Activated T-helper 17 cell treated with anti-CD3 and anti-CD28 coated beads, Interleukin-2, amount 50 U/mL, for 72 hours (primary cell): Measurements from ENCODE around the gene CFAP97D2. TPM values are rescaled to one million over a fixed set of nuclear protein-coding genes. Genes with fewer than 3 reads are reported as not detected.
"Not testable (repeated sequence)": the region's sequence is repeated elsewhere in the genome, so short reads cannot be mapped to it uniquely, and the experiment has no call there.

Experiments used
- ATAC-seq: fragments of 150-1000 bp; cut with Tn5 transposase; replicated peaks from 2 replicates; pipeline ENCODE4 v1.10.0; 2021; ENCODE audit warnings: mild to moderate bottlenecking, moderate library complexity
- H3K27ac Mint-ChIP-seq: one replicate; pipeline ENCODE4 v1.8.0; 2022; ENCODE audit warnings: mixed read lengths
- H3K27me3 Mint-ChIP-seq: one replicate; pipeline ENCODE4 v1.8.0; 2022; ENCODE audit warnings: mixed read lengths
- H3K36me3 Mint-ChIP-seq: one replicate; pipeline ENCODE4 v1.8.0; 2022; ENCODE audit warnings: low read depth, mild to moderate bottlenecking, mixed read lengths
- H3K4me1 Mint-ChIP-seq: one replicate; pipeline ENCODE4 v1.8.0; 2022; ENCODE audit warnings: mixed read lengths
- H3K4me3 Mint-ChIP-seq: one replicate; pipeline ENCODE4 v1.8.0; 2022; ENCODE audit warnings: mild to moderate bottlenecking, mixed read lengths
- H3K9me3 Mint-ChIP-seq: one replicate; pipeline ENCODE4 v1.8.0; 2022; ENCODE audit warnings: mixed read lengths
- total RNA-seq, 2 donors: library from RNA; stranded (reverse); gene quantifications; one replicate each; pipeline ENCODE4 v1.2.3, GENCODE V29; 2022

The CFAP97D2 gene
- total RNA-seq, 2 donors from 2014 or later: not detected

DNA sequence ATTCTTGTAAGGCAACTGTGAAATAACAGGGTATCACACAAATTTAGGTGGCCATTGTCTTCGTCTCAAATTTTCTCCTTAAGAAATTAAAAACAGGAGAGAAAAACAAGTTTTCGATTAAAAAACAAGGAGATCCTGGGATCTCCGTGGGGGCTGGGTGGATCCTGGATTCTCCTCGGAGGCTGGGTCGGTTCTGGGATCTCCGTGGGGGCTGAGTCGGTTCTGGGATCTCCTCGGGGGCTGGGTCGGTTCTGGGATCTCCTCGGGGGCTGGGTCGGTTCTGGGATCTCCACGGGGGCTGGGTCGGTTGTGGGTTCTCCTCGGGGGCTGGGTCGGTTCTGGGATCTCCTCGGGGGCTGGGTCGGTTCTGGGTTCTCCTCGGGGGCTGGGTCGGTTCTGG, 30.2 kb upstream of the CFAP97D2 start:
- H3K27ac Mint-ChIP-seq: peak overlapping the region; percentile 96
- ATAC-seq, H3K36me3 Mint-ChIP-seq, H3K9me3 Mint-ChIP-seq, H3K27me3 Mint-ChIP-seq: not testable (repeated sequence)
- H3K4me3 Mint-ChIP-seq: peak overlapping the region; percentile 77
- peaks cover 49% of the 10 kb centered on the region for H3K4me1 Mint-ChIP-seq

DNA sequence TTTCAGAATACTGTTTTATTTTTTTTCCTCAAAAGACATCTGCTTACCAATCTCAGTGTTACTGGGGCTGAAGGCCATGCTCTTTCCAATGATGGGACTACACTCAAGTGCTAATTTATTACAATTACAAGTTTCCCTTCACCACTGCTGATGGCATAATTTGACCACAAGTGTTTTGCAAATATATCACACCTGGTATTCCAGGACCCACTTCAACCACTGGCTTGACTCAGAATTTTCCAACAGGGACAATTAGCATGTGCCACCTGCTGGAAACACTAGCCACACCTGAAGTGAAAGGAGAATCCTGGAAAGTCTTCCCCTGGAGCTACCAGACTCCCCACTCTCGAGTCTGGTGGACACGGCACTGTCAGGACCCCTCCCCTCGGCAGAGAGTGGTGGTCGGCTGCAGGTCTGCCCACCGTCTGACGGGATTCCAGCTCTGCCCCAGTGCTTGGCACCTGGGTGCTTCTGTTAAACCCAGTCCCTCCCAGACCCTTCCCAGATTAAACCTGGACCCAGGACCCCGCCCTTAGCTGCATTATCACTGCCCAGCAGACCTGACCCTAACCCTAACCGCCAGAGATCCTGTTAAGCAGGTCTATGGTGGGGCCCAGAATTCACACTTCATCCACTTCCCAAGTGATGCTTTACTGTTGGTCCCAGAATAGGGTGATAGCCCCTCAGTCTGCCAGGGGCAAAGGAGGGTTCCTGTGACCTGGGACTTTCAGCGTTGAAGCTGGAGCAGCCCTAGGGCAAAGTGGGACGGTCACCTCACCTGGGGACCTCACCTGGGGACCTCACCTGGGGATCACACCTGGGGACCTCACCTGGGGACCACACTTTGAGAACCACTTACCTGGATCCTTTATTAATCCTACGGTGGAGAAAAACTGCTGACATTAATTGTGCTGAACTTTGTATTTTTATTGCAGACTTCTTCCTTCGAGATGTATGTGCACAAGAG, 29.0 kb upstream of the CFAP97D2 start:
- peak overlapping the region; percentile 77 for H3K4me3 Mint-ChIP-seq
- ATAC-seq: no peak
- H3K27ac Mint-ChIP-seq: peak overlapping the region; percentile 96
- no peaks in the 10 kb centered on the region for H3K36me3 Mint-ChIP-seq
- no peaks in the 10 kb centered on the region for H3K27me3 Mint-ChIP-seq
- H3K4me1 Mint-ChIP-seq: peaks cover 47% of the 10 kb centered on the region
- H3K9me3 Mint-ChIP-seq: peaks cover 8% of the 10 kb centered on the region

DNA sequence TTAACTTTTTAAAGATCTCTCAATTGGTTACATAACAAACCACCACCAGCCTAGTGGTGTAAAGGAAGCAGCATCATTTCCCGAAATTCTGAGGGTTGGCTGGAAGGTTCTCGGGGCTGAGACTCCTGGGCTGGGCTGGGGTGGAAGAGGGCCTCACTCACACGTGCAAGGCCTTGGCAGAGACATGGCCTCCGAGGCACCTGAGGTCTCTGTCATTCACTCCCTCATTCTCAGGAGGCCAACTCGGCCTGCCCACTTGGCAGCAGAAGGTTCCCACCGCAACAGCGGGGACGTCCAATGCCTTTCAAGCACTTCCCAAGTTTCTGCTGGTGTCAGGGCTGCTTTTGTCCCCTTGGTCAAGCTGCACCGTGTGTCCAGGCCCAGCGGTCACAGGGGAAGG, 28.0 kb upstream of the CFAP97D2 start:
- no peak for ATAC-seq
- H3K4me1 Mint-ChIP-seq: peaks cover 37% of the 10 kb centered on the region
- H3K36me3 Mint-ChIP-seq: no peaks in the 10 kb centered on the region
- H3K4me3 Mint-ChIP-seq: peak overlapping the region; percentile 77
- H3K27ac Mint-ChIP-seq: peak overlapping the region; percentile 96
- H3K9me3 Mint-ChIP-seq: peaks cover 8% of the 10 kb centered on the region
- no peaks in the 10 kb centered on the region for H3K27me3 Mint-ChIP-seq

DNA sequence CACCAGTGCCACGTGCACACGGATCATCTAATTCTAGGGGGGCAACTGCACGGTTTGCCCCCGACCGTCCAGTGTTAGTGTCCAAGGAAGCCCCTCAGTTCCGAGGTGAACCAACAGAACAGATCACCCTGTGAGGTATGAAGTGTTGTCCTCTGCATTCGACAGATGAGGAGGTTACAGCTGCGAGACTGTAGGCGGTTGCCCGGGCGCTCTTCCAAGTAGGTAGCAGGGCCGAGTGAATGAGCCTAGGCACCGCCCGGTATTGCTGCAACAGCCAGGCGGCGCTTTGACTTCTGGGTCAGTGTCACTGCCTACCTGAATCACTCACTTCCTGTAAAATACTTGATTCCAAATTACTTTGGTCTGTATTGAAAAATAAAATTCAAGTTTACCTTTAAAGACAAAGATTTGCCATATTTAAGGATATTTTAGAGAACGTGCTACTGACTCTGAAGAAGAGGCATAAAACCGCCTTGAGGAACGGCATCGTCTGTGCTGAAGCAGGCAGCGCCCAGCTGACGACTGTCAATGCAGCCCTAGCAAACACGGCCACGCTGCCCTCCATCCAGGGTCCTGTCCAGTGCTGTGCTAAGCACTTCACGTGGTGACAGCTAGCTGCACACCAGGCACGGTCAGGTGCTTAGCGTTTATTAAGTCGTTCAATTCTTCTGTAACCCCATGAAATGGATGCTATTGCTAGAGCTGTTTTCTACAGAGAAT, 27.3 kb upstream of the CFAP97D2 start:
- H3K9me3 Mint-ChIP-seq: peaks cover 8% of the 10 kb centered on the region
- H3K4me3 Mint-ChIP-seq: peak overlapping the region; percentile 77
- H3K4me1 Mint-ChIP-seq: peaks cover 37% of the 10 kb centered on the region
- H3K27me3 Mint-ChIP-seq: no peaks in the 10 kb centered on the region
- peak; percentile 51 for ATAC-seq
- peak overlapping the region; percentile 96 for H3K27ac Mint-ChIP-seq
- H3K36me3 Mint-ChIP-seq: no peaks in the 10 kb centered on the region

DNA sequence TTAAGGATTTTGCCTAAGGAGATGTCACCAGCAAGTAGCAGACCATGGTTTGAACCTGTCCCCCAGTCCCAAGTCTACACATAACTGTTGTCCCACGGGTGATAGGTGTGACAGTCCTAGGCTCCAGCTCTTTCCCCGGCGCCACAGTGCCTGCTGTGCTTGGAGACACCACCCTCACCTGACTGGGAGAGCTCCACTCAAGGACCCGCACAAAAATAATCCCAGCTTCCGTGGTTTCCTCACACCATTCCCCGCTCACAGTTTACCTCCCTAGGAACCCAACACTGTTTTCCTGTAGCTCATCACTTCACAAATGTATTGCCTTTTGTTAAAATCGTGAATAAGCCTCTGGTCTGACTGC, 26.8 kb upstream of the CFAP97D2 start:
- no peak for ATAC-seq
- Mint-ChIP-seq H3K27ac (peak overlapping the region; percentile 30), H3K36me3 (no peaks in the 10 kb centered on the region), H3K4me1 (peaks cover 34% of the 10 kb centered on the region), H3K9me3 (peaks cover 8% of the 10 kb centered on the region), H3K4me3 (no peak overlapping the region), H3K27me3 (no peaks in the 10 kb centered on the region)

DNA sequence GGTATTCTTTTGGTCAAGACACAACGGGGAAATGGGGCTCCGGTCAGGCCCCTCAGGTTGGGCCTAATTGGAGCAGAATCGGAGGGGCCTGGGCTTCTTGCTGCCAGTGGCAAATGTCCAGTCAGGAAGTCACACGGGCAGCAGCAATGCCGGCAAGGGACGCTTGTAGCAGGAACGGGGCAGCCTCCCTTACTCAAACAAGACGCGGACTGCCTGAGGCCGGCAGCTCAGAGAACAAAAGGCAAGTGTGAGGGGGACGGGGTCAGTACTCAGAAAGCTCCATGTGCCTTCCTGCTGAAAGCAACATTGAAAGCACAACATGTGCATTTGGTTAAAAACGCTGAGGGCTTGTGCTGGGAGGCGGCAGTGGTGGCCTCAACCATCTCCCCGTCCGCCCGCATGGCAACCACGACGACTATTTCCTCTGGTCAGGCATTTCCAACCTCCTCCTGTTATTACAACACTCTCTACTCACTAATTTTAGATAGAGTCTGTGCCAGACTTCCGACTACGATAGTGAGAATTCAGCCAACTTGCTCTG, 26.2 kb upstream of the CFAP97D2 start:
- ATAC-seq: no peak
- Mint-ChIP-seq H3K36me3 (no peaks in the 10 kb centered on the region), H3K9me3 (peaks cover 8% of the 10 kb centered on the region), H3K4me3 (no peak overlapping the region), H3K27ac (peak overlapping the region; percentile 30), H3K4me1 (peaks cover 33% of the 10 kb centered on the region), H3K27me3 (no peaks in the 10 kb centered on the region)

DNA sequence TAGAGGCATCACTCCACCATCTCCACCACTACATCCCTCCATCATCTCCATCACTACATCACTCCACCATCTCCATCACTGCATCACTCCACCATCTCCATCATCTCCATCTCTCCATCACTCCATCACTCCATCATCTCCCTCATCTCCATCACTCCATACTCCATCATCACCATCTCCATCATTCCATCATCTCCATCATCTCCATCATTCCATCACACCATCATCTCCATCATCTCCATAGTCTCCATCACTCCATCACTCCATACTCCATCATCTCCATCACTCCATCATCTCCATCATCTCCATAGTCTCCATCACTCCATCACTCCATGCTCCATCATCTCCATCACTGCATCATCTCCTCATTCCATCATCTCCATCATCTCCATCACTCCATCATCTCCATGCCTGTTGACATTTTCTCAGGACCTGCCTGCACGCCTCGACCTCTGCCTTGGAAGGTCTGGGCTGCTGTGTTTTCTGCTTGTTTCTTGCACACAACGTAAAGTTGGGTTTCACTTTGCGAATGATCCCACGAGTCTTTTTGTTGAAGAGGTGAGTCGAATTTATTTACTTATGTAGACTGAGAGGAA, 25.5 kb upstream of the CFAP97D2 start:
- ATAC-seq: no peak
- Mint-ChIP-seq H3K4me1 (peaks cover 35% of the 10 kb centered on the region), H3K27me3 (no peaks in the 10 kb centered on the region), H3K27ac (peak overlapping the region; percentile 5), H3K4me3 (no peak overlapping the region), H3K36me3 (no peaks in the 10 kb centered on the region), H3K9me3 (peaks cover 8% of the 10 kb centered on the region)

DNA sequence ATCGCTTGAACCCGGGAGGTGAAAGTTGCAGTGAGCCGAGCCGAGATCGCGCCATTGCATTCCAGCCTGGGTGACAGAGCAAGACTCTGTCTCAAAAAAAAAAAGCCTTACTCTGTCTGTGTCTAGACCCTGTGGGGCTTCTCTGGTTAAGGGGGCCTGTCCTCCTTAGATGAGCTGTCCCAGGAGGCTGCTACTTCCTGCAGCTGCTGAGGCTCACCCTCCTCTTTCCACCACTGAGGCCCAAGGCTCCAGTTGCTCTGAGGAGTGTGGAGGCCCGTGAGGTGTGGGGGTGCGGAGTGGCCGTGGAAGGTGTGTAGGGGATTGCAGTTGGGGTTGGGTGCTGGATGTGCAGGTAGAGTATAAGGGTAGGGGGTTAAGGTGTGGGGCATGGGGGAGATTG, 24.6 kb upstream of the CFAP97D2 start:
- Mint-ChIP-seq H3K9me3 (peaks cover 8% of the 10 kb centered on the region), H3K4me3 (peak overlapping the region; percentile 0), H3K27me3 (no peaks in the 10 kb centered on the region), H3K4me1 (peaks cover 32% of the 10 kb centered on the region), H3K36me3 (no peaks in the 10 kb centered on the region), H3K27ac (peak overlapping the region; percentile 5)
- ATAC-seq: no peak

DNA sequence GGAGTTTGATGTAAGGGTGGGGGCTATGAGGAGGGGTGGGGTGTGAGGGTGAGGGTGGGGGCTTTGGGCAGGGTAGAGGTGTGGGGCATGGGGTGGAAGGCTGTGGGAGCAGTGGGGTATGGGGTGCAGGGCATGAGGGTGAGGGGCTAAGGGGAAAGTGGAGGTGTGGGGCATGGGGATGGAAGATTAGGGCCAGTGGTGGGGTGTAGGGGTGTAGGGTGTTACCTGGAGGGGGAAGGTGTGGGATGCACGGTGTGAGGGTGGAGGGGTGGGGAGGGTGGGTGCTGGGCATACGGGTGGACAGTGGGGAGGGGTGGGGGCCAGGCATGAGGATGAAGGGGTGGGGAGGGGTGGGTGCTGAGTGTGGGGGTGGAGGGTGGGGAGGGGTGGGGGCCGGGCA, 23.7 kb upstream of the CFAP97D2 start:
- Mint-ChIP-seq H3K27me3 (no peaks in the 10 kb centered on the region), H3K27ac (no peak overlapping the region), H3K36me3 (no peaks in the 10 kb centered on the region), H3K4me3 (no peak overlapping the region), H3K9me3 (peaks cover 8% of the 10 kb centered on the region), H3K4me1 (peaks cover 33% of the 10 kb centered on the region)
- ATAC-seq: no peak

DNA sequence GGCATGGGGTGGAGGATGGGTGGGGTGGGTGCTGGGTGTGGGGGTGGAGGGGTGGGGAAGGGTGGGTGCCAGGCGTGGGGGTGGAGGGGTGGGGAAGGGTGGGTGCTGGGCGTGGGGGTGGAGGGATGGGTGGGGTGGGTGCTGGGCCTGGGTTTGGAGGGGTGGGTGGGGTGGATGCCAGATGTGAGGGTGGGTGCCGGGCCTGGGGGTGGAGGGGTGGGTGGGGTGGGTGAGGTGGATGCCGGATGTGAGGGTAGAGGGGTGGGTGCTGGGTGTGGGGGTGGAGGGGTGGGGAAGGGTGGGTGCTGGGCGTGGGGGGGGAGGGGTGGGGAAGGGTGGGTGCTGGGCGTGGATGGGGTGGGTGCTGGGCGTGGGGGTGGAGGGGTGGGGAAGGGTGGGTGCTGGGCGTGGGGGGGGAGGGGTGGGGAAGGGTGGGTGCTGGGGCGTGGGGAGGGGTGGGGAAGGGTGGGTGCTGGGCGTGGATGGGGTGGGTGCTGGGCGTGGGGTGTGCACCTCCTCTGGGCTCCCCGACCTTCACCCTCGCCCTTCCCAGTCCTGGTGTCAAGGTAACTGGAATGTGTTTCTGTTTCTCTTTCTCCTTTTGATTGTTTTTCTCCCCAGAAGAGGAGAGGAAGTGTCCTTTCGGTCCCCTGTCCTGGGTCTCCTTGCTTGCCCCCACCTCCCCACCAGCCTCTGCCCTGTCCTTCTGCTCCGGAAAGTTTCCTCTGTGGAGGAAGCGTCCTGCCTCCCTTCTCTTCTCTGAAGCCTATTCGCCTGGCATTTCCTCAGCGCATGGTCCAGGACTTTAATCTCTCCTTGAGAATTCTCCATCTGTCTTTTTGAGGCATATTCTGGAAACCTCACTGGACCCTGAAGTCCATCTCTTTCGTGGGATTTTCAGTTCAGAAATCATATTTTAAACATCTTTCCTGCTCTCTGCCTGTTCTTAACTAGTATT, 22.9 kb upstream of the CFAP97D2 start:
- H3K27me3 Mint-ChIP-seq: no peaks in the 10 kb centered on the region
- H3K27ac Mint-ChIP-seq: peak overlapping the region; percentile 86
- H3K36me3 Mint-ChIP-seq: no peaks in the 10 kb centered on the region
- H3K4me1 Mint-ChIP-seq: peaks cover 36% of the 10 kb centered on the region
- no peak for ATAC-seq
- H3K4me3 Mint-ChIP-seq: peak overlapping the region; percentile 66
- peaks cover 8% of the 10 kb centered on the region for H3K9me3 Mint-ChIP-seq

DNA sequence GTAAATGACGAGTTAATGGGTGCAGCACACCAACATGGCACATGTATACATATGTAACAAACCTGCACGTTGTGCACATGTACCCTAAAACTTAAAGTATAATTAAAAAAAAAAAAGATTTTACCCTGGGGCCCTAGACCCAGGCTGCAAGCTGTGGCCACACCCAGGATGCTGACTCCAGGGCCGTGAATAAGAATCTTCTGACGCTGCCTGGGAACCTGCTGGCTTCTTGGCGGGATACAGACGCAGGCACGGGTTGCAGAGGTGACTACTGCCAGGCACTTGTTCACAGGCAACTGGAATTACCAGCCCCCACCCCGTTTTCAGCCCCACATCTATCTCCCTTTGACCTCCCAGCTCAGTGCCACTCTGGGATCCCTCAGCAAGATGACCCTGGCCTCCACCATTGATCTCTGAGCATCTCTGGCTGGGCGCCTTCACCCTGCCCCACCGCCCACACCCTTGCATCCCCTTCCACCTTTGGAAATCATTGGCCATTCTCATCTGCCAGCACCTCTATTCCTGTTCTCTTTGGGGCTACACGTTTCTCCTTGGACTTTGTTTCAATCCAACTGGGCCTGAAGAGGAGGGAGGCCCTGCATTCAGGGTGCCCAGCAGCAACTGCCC, 21.1 kb upstream of the CFAP97D2 start:
- Mint-ChIP-seq H3K36me3 (no peaks in the 10 kb centered on the region), H3K9me3 (peaks cover 8% of the 10 kb centered on the region), H3K4me3 (peak overlapping the region; percentile 3), H3K27me3 (no peaks in the 10 kb centered on the region), H3K4me1 (peaks cover 42% of the 10 kb centered on the region), H3K27ac (no peak overlapping the region)
- ATAC-seq: peak; percentile 40

DNA sequence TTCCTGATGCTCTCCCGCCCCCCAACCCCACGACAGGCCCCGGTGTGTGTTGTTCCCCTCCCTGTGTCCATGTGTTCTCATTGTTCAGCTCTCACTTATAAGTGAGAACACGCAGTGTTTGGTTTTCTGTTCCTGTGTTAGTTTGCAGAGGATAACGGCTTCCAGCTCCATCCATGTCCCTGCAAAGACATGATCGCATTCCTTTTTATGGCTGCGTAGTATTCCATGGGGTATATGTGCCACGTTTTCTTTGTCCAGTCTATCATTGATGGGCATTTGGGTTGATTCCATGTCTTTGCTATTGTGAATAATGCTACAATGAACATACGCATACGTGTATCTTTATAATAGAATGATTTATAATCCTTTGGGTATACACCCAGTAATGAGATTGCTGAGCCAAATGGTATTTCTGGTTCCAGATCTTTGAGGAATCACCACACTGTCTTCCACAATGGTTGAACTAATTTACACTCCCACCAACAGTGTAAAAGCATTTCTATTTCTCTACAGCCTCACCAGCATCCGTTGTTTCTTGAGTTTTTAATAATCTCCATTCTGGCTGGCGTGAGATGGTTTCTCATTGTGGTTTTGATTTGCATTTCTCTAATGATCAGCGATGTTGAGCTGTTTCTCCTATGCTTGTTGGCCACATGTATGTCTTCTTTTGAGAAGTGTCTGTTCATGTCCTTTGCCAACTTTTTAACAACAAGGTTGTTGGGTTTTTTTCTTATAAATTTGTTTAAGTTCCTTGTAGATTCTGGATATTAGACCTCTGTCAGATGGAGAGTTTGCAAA, 20.0 kb upstream of the CFAP97D2 start:
- not testable (repeated sequence) for ATAC-seq, H3K27me3 Mint-ChIP-seq, H3K27ac Mint-ChIP-seq, H3K9me3 Mint-ChIP-seq, H3K36me3 Mint-ChIP-seq
- Mint-ChIP-seq H3K4me1 (peaks cover 34% of the 10 kb centered on the region), H3K4me3 (peak overlapping the region; percentile 77)
